K562 (cell line): Measurements from ENCODE around the gene ARMH3. TPM values are rescaled to one million over a fixed set of nuclear protein-coding genes. Genes with fewer than 3 reads are reported as not detected.

Experiments
- ATAC-seq: fragments of 200-7000 bp; cut with Tn5 transposase; 3 replicates; pipeline ENCODE4 v1.9.1; 2020; ENCODE audit warnings: moderate library complexity
- BruUV-seq: library from RNA; stranded (reverse); fragments of 400-500 nt; replicated peaks from 2 replicates; lab custom pipeline; 2021; lab: Mats Ljungman, UMichigan
- CTCF ChIA-PET: fragments of 300-600 bp; formaldehyde crosslinking; extraction: SDS; loops from one replicate; lab custom pipeline; 2021; ENCODE audit warnings: low intra/inter-chr PET ratio; lab: Yijun Ruan, JAX
- POLR2A ChIA-PET: fragments of 300-600, 350-650 bp; sonication (Branson Sonifier 250); formaldehyde crosslinking; extraction: SDS; loops from one replicate; lab custom pipeline; 2021; ENCODE audit warnings: antibody characterized with exemption, inconsistent platforms; lab: Yijun Ruan, JAX
- DNase-seq, 4 experiments: peaks; one replicate each; pipeline versions ENCODE4 v3.0.0 to v3.0.0-alpha.2; 2011 to 2018; ENCODE audit warnings: low spot score in 3 of 4, mixed read lengths in 3 of 4; ENCODE audit errors: extremely low read depth in 1 of 4
- FAIRE-seq: peaks from 2 replicates; lab custom pipeline; 2011; peaks lifted over from hg19 to GRCh38; lab: Jason Lieb, UNC
- H2AFZ ChIP-seq: 2 replicates; pipeline ENCODE4 v1.6.0; 2011; ENCODE audit warnings: low read depth, low read length, control low read depth, inconsistent platforms
- H3K27ac ChIP-seq: fragments of 200-600 bp; 3 replicates; pipeline ENCODE4 v1.8.0; 2011; ENCODE audit warnings: low read depth, mild to moderate bottlenecking, control low read depth, inconsistent platforms, low read length, moderate library complexity, mixed read lengths; ENCODE audit errors: extremely low read depth
- H3K27me3 ChIP-seq, 2 experiments: fragments of 300-600 bp in 1 of 2; 2 replicates in 1 of 2; 3 replicates in 1 of 2; pipeline versions ENCODE4 v1.6.0 to v1.8.0; 2011; ENCODE audit warnings: inconsistent platforms in 2 of 2, low read length in 2 of 2, mild to moderate bottlenecking in 1 of 2, mixed read lengths in 1 of 2, moderate library complexity in 1 of 2; ENCODE audit not compliant: control insufficient read depth in 2 of 2, insufficient read depth in 2 of 2
- H3K36me3 ChIP-seq: fragments of 300-600 bp; 3 replicates; pipeline ENCODE4 v1.8.0; 2011; ENCODE audit warnings: mild to moderate bottlenecking, low read length, inconsistent platforms; ENCODE audit not compliant: control insufficient read depth, insufficient read depth
- H3K4me1 ChIP-seq, 2 experiments: fragments of 200-600 bp in 1 of 2; replicated peaks in 1 of 2; 2 replicates in 1 of 2; 3 replicates in 1 of 2; pipeline versions ENCODE4 v1.5.1 to v1.8.0; 2011; ENCODE audit warnings: inconsistent platforms in 2 of 2, low read length in 2 of 2, mild to moderate bottlenecking in 1 of 2, mixed read lengths in 1 of 2, moderate library complexity in 1 of 2; ENCODE audit not compliant: control insufficient read depth in 2 of 2, insufficient read depth in 2 of 2
- H3K4me2 ChIP-seq: 2 replicates; pipeline ENCODE4 v1.6.1; 2011; ENCODE audit warnings: low read length, control low read depth, inconsistent platforms, mixed read lengths; ENCODE audit not compliant: insufficient read depth
- H3K4me3 ChIP-seq: fragments of 200-600 bp; sonication (generic), shearing (Covaris generic); 2 replicates; pipeline ENCODE4 v1.5.1; 2016; ENCODE audit warnings: control low read depth, inconsistent platforms
- H3K79me2 ChIP-seq: fragments of 200-600 bp; 3 replicates; pipeline ENCODE4 v1.8.0; 2011; ENCODE audit warnings: low read length, inconsistent platforms; ENCODE audit not compliant: control insufficient read depth, insufficient read depth
- H3K9ac ChIP-seq, 2 experiments: 2 replicates each; pipeline versions ENCODE4 v1.6.0 to v1.6.1; 2011; ENCODE audit warnings: low read depth in 2 of 2, low read length in 2 of 2, control low read depth in 1 of 2, inconsistent platforms in 1 of 2, mild to moderate bottlenecking in 1 of 2, mixed read lengths in 1 of 2; ENCODE audit not compliant: insufficient read depth in 1 of 2
- H3K9me1 ChIP-seq: one replicate; pipeline ENCODE4 v1.6.0; 2011; ENCODE audit warnings: inconsistent platforms, mild to moderate bottlenecking, low read length, moderate library complexity; ENCODE audit not compliant: control insufficient read depth, insufficient read depth
- H3K9me3 ChIP-seq: replicated peaks from 2 replicates; pipeline ENCODE4 v1.5.1; 2011; ENCODE audit warnings: low read depth, low read length, inconsistent platforms; ENCODE audit not compliant: control insufficient read depth, insufficient read depth
- H4K20me1 ChIP-seq: replicated peaks from 2 replicates; pipeline ENCODE4 v1.6.1; 2011; ENCODE audit warnings: low read length, inconsistent platforms, mixed read lengths; ENCODE audit not compliant: control insufficient read depth, insufficient read depth
- CEBPG ChIP-seq, 3 experiments: fragments of 200-800 bp in 1 of 3; sonication (Bioruptor generic) in 1 of 3; sonication (generic) in 1 of 3; formaldehyde crosslinking in 1 of 3; IDR thresholded peaks in 2 of 3; conservative IDR thresholded peaks in 1 of 3; 2 replicates each; pipeline versions ENCODE4 v1.6.1 to v1.8.0; 2016 to 2022; ENCODE audit warnings: missing compliant biosample characterization in 2 of 3, missing genetic modification characterization in 2 of 3, mild to moderate bottlenecking in 1 of 3, missing genetic modification reagents in 1 of 3
- E2F8 ChIP-seq: fragments of 450-650 bp; IDR thresholded peaks from 2 replicates; pipeline ENCODE4 v1.7.1; 2018; ENCODE audit warnings: mild to moderate bottlenecking, low read depth; ENCODE audit not compliant: partially characterized antibody
- GMEB1 ChIP-seq: fragments of 250-450 bp; sonication (Bioruptor Pico); IDR thresholded peaks from 2 replicates; pipeline ENCODE4 v1.4.0; 2020; ENCODE audit warnings: mild to moderate bottlenecking
- MEF2D ChIP-seq: conservative IDR thresholded peaks from 2 replicates; pipeline ENCODE4 v1.6.1; 2016; ENCODE audit warnings: low read depth, missing genetic modification characterization, missing compliant biosample characterization
- NFATC3 ChIP-seq: fragments of 450-650 bp; IDR thresholded peaks from 2 replicates; pipeline ENCODE4 v1.6.1; 2017; ENCODE audit warnings: mild to moderate bottlenecking
- NFE2L1 ChIP-seq: fragments of 450-650 bp; IDR thresholded peaks from 2 replicates; pipeline ENCODE4 v1.6.1; 2016; ENCODE audit warnings: missing genetic modification characterization, low read depth, mild to moderate bottlenecking, missing compliant biosample characterization, moderate library complexity, borderline replicate concordance
- NRF1 ChIP-seq, 2 experiments: fragments of 450-650 bp; IDR thresholded peaks in 1 of 2; conservative IDR thresholded peaks in 1 of 2; 2 replicates each; pipeline ENCODE4 v1.6.1; 2014; ENCODE audit warnings: mild to moderate bottlenecking in 2 of 2
- ZNF408 ChIP-seq: fragments of 250-450 bp; sonication (Bioruptor Pico); IDR thresholded peaks from 2 replicates; pipeline ENCODE4 v1.4.0; 2020; ENCODE audit warnings: low read depth, mild to moderate bottlenecking, moderate library complexity
- ZNF780A ChIP-seq: fragments of 250-450 bp; sonication (Bioruptor Pico); IDR thresholded peaks from 2 replicates; pipeline ENCODE4 v1.5.0; 2021; ENCODE audit warnings: mild to moderate bottlenecking
- in situ Hi-C: fragments of 300-500 bp; cut with MboI; formaldehyde crosslinking; loops from 4 replicates; pipeline ENCODE4 v1.15.0; 2018; ENCODE audit warnings: inconsistent platforms, mixed read lengths
- intact Hi-C: fragments of 100-400 bp; cut with micrococcal nuclease; formaldehyde crosslinking; loops from 2 replicates; pipeline ENCODE4 v1.14.2; 2022
- polyA plus RNA-seq, 8 experiments: library from polyadenylated mRNA; depleted of rRNA in 4 of 8; stranded (reverse) in 5 of 8; unstranded in 3 of 8; fragments of >200 nt; fragmentation: Nextera tagmentation in 2 of 8; fragmentation: Illumina TruSeq in 1 of 8; extraction: Ambion mirVana in 2 of 8; extraction: Trizol in 1 of 8; gene quantifications; 2 replicates each; pipeline versions ENCODE4 v1.2.1 to v1.2.3, GENCODE V29; 2011 to 2014; ENCODE audit warnings: inconsistent platforms in 1 of 8, missing spikeins in 1 of 8
- total RNA-seq, 7 experiments: library from RNA; depleted of rRNA in 6 of 7; stranded (reverse); fragments of >200 nt in 6 of 7; fragmentation: Illumina TruSeq in 2 of 7; extraction: Trizol in 2 of 7; gene quantifications; 2 replicates each; pipeline versions ENCODE4 v1.2.1 to v1.2.3, GENCODE V29; 2011 to 2021; ENCODE audit warnings: low replicate concordance in 1 of 7
- TF ChIP-seq, protein P1 (sequence below): sonication (generic); formaldehyde crosslinking; IDR thresholded peaks from 2 replicates; pipeline ENCODE4 v1.8.0; 2022; ENCODE audit warnings: mild to moderate bottlenecking, low read depth, missing genetic modification reagents
- TF ChIP-seq, protein P2 (sequence below): fragments of 250-450 bp; sonication (Bioruptor Pico); IDR thresholded peaks from 2 replicates; pipeline ENCODE4 v1.5.1; 2021; ENCODE audit warnings: mild to moderate bottlenecking

Gene ARMH3
- total and polyA plus RNA-seq, 9 of the 15 experiments (the other 6 are each of a cell fraction or from before 2014, with no cell fraction given), result 0.29 to 0.73 TPM; not detected in 7

DNA sequence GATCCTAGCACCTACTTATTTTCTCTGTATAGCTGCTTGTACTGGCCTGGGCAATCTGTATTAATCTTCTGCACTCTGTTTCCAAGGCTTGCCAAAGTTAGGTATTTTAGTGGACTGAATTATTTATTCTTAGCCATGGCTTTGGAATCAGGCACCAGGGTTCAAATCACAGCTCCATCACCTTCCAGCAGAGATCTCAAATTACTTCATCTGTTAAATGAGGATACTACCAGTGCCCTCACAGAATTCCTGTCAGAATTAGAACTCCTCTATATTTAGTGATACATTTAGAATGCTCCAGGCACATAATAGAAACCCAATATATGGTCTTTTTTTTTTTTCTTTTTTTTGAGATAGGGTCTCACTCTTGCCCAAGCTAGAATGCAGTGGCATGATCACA is 17.6 kb downstream of the ARMH3 start:
- intact Hi-C loops, result no loop called here

More for the DNA sequence above, 17.6 kb downstream of the ARMH3 start:
- H2AFZ ChIP-seq, result no peak overlapping the region
- ATAC-seq (no peak), DNase-seq (no peak), FAIRE-seq (no peak)
- peaks cover 8% of the 10 kb centered on the region; the same call in 1 of the 3 replicates for H3K36me3 ChIP-seq
- H3K4me1 ChIP-seq, result no peaks in the 10 kb centered on the region
- H3K4me3 ChIP-seq, result no peak overlapping the region
- in situ Hi-C loops, result loop anchor here (25.0 kb wide), 1 partner anchor 1051 kb away; the partner anchor contains the start of genes LZTS2, MRPL43 and TWNK
- TF ChIP-seq, protein P1, sequence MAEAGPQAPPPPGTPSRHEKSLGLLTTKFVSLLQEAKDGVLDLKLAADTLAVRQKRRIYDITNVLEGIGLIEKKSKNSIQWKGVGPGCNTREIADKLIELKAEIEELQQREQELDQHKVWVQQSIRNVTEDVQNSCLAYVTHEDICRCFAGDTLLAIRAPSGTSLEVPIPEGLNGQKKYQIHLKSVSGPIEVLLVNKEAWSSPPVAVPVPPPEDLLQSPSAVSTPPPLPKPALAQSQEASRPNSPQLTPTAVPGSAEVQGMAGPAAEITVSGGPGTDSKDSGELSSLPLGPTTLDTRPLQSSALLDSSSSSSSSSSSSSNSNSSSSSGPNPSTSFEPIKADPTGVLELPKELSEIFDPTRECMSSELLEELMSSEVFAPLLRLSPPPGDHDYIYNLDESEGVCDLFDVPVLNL (CRISPR knock-in tag), result no peak
- TF ChIP-seq CEBPG (CRISPR knock-in tag; IDR thresholded peaks at IDR 0.05) (no peak), CEBPG (tag; conservative IDR thresholded peaks at IDR 0.05 in 1 of 2, IDR thresholded peaks at IDR 0.05 in 1 of 2) (no peak), GMEB1 (no peak), NFE2L1 (tag) (no peak), NRF1 (conservative IDR thresholded peaks at IDR 0.05 in 1 of 2, IDR thresholded peaks at IDR 0.05 in 1 of 2) (no peak), E2F8 (no peak), MEF2D (tag) (no peak), ZNF408 (CRISPR knock-in tag) (no peak), ZNF780A (CRISPR knock-in tag) (no peak), NFATC3 (no peak)
- TF ChIP-seq, protein P2, sequence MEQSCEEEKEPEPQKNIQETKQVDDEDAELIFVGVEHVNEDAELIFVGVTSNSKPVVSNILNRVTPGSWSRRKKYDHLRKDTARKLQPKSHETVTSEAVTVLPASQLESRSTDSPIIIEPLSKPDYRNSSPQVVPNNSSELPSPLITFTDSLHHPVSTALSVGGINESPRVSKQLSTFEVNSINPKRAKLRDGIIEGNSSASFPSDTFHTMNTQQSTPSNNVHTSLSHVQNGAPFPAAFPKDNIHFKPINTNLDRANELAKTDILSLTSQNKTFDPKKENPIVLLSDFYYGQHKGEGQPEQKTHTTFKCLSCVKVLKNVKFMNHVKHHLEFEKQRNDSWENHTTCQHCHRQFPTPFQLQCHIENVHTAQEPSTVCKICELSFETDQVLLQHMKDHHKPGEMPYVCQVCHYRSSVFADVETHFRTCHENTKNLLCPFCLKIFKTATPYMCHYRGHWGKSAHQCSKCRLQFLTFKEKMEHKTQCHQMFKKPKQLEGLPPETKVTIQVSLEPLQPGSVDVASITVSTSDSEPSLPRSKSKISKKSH (CRISPR knock-in tag), result no peak
- no peak overlapping the region for H3K9ac ChIP-seq
- peaks cover 5% of the 10 kb centered on the region; the same call in 1 of the 2 replicates for H4K20me1 ChIP-seq
- CTCF ChIA-PET, result no interaction called here
- H3K27me3 ChIP-seq, result no peaks in the 10 kb centered on the region
- BruUV-seq, result no TSS peak
- H3K4me2 ChIP-seq, result no peak overlapping the region
- peaks cover 14% of the 10 kb centered on the region for H3K79me2 ChIP-seq
- H3K9me3 ChIP-seq, result no peaks in the 10 kb centered on the region
- H3K27ac ChIP-seq, result no peak overlapping the region
- POLR2A ChIA-PET, result interaction anchor here (4.6 kb wide), 1 partner anchor 197 kb away, joined by 35 read pairs; no protein-coding TSS in a partner anchor
- peaks cover 2% of the 10 kb centered on the region for H3K9me1 ChIP-seq
